ENCODE data around the gene PAK4. TPM values are rescaled to one million over a fixed set of nuclear protein-coding genes. Genes with fewer than 3 reads are reported as not detected.

The PAK4 gene
- total and polyA plus RNA-seq, 2 of the 8 experiments (the other 6 are each of a cell fraction or from before 2014, with no cell fraction given) = 50.7 to 64.4 TPM

DNA sequence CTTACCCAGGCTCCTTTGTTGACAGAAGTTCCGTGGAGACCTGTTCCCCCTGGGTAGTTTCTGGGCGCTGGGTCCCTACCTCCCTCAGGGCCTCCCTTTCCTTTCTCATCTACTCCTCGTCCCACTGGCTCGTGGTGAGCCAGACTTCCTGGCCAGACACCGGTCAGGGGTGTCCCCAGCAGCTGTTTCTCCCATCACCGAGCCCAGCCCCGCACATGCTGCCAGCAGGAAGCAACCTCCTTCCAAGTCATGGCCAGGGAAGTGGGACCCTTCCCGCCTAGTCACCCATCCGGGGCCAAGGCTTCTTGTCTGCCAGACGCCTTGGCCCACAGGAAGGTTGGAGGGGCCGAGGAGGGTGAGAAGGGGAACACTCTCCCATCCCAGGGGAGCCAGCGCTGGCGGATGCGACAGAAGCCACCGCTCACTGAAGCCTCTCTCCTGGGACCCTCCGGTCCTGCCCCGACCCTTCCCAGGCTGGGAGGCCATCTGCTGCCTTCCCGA is 5.7 kb downstream of the PAK4 start (continued):
- TF ChIP-seq, protein P1, sequence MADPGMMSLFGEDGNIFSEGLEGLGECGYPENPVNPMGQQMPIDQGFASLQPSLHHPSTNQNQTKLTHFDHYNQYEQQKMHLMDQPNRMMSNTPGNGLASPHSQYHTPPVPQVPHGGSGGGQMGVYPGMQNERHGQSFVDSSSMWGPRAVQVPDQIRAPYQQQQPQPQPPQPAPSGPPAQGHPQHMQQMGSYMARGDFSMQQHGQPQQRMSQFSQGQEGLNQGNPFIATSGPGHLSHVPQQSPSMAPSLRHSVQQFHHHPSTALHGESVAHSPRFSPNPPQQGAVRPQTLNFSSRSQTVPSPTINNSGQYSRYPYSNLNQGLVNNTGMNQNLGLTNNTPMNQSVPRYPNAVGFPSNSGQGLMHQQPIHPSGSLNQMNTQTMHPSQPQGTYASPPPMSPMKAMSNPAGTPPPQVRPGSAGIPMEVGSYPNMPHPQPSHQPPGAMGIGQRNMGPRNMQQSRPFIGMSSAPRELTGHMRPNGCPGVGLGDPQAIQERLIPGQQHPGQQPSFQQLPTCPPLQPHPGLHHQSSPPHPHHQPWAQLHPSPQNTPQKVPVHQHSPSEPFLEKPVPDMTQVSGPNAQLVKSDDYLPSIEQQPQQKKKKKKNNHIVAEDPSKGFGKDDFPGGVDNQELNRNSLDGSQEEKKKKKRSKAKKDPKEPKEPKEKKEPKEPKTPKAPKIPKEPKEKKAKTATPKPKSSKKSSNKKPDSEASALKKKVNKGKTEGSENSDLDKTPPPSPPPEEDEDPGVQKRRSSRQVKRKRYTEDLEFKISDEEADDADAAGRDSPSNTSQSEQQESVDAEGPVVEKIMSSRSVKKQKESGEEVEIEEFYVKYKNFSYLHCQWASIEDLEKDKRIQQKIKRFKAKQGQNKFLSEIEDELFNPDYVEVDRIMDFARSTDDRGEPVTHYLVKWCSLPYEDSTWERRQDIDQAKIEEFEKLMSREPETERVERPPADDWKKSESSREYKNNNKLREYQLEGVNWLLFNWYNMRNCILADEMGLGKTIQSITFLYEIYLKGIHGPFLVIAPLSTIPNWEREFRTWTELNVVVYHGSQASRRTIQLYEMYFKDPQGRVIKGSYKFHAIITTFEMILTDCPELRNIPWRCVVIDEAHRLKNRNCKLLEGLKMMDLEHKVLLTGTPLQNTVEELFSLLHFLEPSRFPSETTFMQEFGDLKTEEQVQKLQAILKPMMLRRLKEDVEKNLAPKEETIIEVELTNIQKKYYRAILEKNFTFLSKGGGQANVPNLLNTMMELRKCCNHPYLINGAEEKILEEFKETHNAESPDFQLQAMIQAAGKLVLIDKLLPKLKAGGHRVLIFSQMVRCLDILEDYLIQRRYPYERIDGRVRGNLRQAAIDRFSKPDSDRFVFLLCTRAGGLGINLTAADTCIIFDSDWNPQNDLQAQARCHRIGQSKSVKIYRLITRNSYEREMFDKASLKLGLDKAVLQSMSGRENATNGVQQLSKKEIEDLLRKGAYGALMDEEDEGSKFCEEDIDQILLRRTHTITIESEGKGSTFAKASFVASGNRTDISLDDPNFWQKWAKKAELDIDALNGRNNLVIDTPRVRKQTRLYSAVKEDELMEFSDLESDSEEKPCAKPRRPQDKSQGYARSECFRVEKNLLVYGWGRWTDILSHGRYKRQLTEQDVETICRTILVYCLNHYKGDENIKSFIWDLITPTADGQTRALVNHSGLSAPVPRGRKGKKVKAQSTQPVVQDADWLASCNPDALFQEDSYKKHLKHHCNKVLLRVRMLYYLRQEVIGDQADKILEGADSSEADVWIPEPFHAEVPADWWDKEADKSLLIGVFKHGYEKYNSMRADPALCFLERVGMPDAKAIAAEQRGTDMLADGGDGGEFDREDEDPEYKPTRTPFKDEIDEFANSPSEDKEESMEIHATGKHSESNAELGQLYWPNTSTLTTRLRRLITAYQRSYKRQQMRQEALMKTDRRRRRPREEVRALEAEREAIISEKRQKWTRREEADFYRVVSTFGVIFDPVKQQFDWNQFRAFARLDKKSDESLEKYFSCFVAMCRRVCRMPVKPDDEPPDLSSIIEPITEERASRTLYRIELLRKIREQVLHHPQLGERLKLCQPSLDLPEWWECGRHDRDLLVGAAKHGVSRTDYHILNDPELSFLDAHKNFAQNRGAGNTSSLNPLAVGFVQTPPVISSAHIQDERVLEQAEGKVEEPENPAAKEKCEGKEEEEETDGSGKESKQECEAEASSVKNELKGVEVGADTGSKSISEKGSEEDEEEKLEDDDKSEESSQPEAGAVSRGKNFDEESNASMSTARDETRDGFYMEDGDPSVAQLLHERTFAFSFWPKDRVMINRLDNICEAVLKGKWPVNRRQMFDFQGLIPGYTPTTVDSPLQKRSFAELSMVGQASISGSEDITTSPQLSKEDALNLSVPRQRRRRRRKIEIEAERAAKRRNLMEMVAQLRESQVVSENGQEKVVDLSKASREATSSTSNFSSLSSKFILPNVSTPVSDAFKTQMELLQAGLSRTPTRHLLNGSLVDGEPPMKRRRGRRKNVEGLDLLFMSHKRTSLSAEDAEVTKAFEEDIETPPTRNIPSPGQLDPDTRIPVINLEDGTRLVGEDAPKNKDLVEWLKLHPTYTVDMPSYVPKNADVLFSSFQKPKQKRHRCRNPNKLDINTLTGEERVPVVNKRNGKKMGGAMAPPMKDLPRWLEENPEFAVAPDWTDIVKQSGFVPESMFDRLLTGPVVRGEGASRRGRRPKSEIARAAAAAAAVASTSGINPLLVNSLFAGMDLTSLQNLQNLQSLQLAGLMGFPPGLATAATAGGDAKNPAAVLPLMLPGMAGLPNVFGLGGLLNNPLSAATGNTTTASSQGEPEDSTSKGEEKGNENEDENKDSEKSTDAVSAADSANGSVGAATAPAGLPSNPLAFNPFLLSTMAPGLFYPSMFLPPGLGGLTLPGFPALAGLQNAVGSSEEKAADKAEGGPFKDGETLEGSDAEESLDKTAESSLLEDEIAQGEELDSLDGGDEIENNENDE (IDR thresholded peaks at IDR 0.05; ENCODE audit: insufficient replicate concordance, low read length) = no peak
- TF ChIP-seq POU5F1 (IDR thresholded peaks at IDR 0.05; ENCODE audit: low read depth, low read length) (no peak), KDM4A (IDR thresholded peaks at IDR 0.05; ENCODE audit: low read depth, low read length, severe bottlenecking) (no peak), TAF1 (IDR thresholded peaks at IDR 0.05; ENCODE audit: low read depth, low read length) (no peak), ZNF274 (IDR thresholded peaks at IDR 0.05; ENCODE audit: borderline replicate concordance, extremely low read depth, low read length) (no peak), NANOG (IDR thresholded peaks at IDR 0.05; ENCODE audit: insufficient read depth, low read depth, low read length, poor library complexity, severe bottlenecking) (no peak)
- TF ChIP-seq, protein P2, sequence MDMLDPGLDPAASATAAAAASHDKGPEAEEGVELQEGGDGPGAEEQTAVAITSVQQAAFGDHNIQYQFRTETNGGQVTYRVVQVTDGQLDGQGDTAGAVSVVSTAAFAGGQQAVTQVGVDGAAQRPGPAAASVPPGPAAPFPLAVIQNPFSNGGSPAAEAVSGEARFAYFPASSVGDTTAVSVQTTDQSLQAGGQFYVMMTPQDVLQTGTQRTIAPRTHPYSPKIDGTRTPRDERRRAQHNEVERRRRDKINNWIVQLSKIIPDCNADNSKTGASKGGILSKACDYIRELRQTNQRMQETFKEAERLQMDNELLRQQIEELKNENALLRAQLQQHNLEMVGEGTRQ (IDR thresholded peaks at IDR 0.05; ENCODE audit: low read length) = no peak
- TF ChIP-seq, protein P3, sequence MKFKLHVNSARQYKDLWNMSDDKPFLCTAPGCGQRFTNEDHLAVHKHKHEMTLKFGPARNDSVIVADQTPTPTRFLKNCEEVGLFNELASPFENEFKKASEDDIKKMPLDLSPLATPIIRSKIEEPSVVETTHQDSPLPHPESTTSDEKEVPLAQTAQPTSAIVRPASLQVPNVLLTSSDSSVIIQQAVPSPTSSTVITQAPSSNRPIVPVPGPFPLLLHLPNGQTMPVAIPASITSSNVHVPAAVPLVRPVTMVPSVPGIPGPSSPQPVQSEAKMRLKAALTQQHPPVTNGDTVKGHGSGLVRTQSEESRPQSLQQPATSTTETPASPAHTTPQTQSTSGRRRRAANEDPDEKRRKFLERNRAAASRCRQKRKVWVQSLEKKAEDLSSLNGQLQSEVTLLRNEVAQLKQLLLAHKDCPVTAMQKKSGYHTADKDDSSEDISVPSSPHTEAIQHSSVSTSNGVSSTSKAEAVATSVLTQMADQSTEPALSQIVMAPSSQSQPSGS (IDR thresholded peaks at IDR 0.05; ENCODE audit: low read length) = no peak
